Bladder microvascular endothelial cell (primary cell): Measurements from ENCODE around the gene PSMG2. TPM values are rescaled to one million over a fixed set of nuclear protein-coding genes. Genes with fewer than 3 reads are reported as not detected.

Experiments
- total RNA-seq: library from RNA; depleted of rRNA; stranded (reverse); fragments of >200 nt; gene quantifications from 2 replicates; pipeline ENCODE4 v1.2.3, GENCODE V29; 2014

The PSMG2 gene, protein sequence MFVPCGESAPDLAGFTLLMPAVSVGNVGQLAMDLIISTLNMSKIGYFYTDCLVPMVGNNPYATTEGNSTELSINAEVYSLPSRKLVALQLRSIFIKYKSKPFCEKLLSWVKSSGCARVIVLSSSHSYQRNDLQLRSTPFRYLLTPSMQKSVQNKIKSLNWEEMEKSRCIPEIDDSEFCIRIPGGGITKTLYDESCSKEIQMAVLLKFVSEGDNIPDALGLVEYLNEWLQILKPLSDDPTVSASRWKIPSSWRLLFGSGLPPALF
- 41.6 and 57.5 TPM in 2 replicates for total RNA-seq

DNA sequence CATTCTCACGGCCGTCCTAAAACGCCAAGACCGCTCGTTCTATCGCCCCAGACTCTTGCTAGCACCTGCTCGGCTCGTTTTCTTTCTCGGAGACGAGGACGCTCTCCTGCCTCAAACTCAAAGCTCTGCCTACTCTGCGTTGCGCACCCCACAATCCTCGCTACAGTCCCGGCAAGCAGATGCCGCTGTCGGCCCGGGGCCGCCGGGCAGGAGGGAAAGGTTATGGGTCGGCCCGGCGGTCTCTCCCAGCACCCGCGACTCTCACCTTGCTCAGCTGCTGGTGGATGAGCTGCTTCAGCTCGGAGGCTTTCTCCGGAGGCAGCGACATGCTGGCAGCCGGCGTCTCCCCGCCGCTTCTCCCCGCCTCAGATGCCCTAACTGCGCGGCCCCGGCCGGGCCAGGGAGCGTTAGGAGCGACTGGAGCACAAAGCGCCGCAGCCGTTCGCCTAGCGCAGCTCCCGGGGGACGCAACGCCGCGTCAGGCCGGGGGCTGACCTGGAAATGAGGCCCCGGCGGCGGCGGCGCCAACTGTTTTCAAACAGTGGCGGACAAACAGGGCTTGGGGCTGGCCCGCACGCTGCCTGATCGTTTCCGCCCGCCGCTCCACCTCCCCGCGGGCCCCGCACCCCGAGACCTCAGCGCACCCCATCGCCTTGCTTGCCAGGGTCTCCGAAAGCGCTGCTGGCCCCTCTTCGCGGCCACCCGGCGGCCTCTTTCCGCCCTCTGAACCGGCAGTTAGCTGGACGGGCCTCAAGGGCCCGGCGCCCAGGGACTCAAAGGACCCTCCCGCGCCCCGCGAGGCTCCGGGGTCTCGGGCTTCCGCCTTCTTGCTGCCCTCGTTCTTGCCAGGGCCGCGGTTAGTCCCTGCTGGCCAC, at the start of gene PSMG2, which contains the start of gene CEP76:
Gene PSMG2, plus strand, starts transcription at position 822 of the 875 bp plus-strand sequence. CDS start 66 bp downstream, outside the sequence.
Gene CEP76, minus strand, starts transcription at position 503 of the 875 bp plus-strand sequence. Its CDS starts 175 bp downstream, at position 328.

DNA sequence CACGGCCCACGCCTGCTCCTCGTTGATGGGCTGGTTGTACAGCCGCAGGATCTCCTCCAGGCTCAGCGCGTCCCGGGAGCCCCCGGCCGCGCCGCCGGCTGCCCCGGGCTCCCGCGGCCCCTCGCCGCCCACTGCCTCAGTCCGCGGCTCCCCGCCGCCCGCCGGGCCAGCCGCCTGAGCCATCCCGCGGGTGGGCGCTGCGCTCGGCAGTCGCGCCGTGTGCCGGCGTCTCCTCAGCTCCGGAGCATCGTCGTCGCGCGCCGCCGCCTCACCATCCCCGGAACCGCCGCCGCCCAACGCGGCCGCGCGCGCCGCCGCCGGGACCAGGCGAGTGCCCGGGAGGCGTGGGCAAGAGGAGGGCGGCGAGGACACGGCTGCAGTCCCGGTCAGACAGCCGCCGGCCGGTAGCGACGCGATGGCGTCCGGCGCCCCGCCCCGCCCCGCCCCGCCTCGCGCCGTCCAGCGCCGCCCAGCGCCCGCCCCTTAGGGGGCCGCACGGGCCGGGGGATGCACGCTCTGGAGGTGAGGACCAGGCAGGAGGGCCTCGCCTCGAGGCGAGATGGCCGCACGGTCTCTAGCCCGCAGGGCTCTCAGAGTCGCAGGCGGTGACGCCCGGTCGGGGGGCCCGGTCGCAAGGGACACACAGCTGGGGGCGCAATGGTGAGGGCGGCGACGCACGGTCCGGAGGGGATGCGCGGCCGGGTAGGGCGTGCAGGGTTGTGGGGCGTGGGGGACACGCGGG, 45.0 kb upstream of the PSMG2 start, which contains the start of gene SPIRE1:
Gene SPIRE1, minus strand, starts transcription at position 424 of the 742 bp plus-strand sequence. Its CDS starts 241 bp downstream, at position 183.

Other genes starting within 250 kb of the PSMG2 start
- 12.8 and 20.1 TPM in 2 replicates for gene SPIRE1, start 44.9 kb upstream of the PSMG2 start, total RNA-seq
- 12.5 and 12.6 TPM in 2 replicates for gene CEP76, start 319 bp upstream of the PSMG2 start, total RNA-seq
- 14.4 and 24.0 TPM in 2 replicates for gene PTPN2, start 181.2 kb downstream of the PSMG2 start, total RNA-seq
- gene SEH1L, start 245.0 kb downstream of the PSMG2 start, total RNA-seq = 21.2 and 64.4 TPM in 2 replicates